Activated T-cell treated with anti-CD3 and anti-CD28 coated beads, Interleukin-2, amount 50 U/mL, for 4 hours (primary cell): ENCODE results near the gene HCFC1R1. TPM values are rescaled to one million over a fixed set of nuclear protein-coding genes. Genes with fewer than 3 reads are reported as not detected.
"Not testable (repeated sequence)": the region's sequence is repeated elsewhere in the genome, so short reads cannot be mapped to it uniquely, and the experiment has no call there.

ENCODE experiments used
- ATAC-seq, 2 donors: fragments of 200-7000 bp; cut with Tn5 transposase; one replicate each; pipeline ENCODE4 v1.10.0; 2021
- DNase-seq: peaks from one replicate; pipeline ENCODE4 v3.0.0-alpha.2; 2020
- H3K27me3 Mint-ChIP-seq: one replicate; pipeline ENCODE4 v1.8.0; 2021; ENCODE audit warnings: low read depth, mixed read lengths
- H3K36me3 Mint-ChIP-seq: one replicate; pipeline ENCODE4 v1.8.0; 2022; ENCODE audit warnings: mixed read lengths; ENCODE audit not compliant: insufficient read depth
- H3K4me1 Mint-ChIP-seq: one replicate; pipeline ENCODE4 v1.8.0; 2021; ENCODE audit warnings: low read depth, mixed read lengths
- H3K4me3 Mint-ChIP-seq: one replicate; pipeline ENCODE4 v1.8.0; 2021; ENCODE audit warnings: mild to moderate bottlenecking, moderate library complexity, mixed read lengths
- H3K9me3 Mint-ChIP-seq: one replicate; pipeline ENCODE4 v1.8.0; 2021; ENCODE audit warnings: mixed read lengths
- total RNA-seq, 3 donors: library from RNA; stranded (reverse); gene quantifications; one replicate each; pipeline ENCODE4 v1.2.1, GENCODE V29; 2021

Gene HCFC1R1
- total RNA-seq, 3 donors from 2014 or later, result 32.7 to 36.9 (median 33.9) TPM

DNA sequence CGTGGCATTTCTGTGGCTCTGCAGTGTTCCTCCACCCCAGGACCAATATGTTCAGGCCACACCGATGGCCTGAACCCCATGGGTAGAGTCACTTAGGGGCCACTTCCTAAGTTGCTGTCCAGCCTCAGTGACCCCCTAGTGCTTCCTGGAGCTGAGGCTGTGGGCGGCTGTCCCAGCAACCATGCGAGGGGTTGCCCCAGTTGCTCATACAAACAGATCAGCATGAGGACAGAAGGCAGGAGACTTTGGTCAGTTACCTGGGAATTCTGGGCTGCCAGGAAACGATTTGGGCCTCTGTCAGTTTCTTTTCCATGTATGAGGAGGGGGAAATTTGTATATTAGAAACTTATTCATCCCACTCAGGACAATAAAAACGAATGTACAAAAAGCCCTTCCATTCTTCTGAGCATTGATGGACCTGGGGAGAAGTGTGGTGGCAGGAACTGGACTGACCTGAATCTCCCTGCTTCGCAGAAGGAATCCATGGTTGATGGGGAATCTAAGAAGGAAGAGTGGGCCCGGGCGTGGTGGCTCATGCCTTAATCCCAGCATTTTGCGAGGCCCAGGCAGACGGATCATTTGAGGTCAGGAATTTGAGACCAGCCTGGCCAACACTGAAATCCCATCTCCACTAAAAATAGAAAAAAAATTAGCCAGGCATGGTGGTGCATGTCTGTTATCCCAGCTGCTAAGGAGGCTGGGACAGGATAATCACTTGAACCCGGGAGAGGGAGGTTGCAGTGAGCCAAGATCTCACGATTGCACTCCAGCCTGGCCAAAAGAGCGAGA, 36.8 kb upstream of the HCFC1R1 start:
- Mint-ChIP-seq H3K27me3 (no peaks in the 10 kb centered on the region), H3K4me3 (peak overlapping the region; percentile 82), H3K9me3 (no peaks in the 10 kb centered on the region), H3K4me1 (peaks cover 65% of the 10 kb centered on the region), H3K36me3 (peaks cover 2% of the 10 kb centered on the region)
- ATAC-seq (no peak), DNase-seq (no peak)

DNA sequence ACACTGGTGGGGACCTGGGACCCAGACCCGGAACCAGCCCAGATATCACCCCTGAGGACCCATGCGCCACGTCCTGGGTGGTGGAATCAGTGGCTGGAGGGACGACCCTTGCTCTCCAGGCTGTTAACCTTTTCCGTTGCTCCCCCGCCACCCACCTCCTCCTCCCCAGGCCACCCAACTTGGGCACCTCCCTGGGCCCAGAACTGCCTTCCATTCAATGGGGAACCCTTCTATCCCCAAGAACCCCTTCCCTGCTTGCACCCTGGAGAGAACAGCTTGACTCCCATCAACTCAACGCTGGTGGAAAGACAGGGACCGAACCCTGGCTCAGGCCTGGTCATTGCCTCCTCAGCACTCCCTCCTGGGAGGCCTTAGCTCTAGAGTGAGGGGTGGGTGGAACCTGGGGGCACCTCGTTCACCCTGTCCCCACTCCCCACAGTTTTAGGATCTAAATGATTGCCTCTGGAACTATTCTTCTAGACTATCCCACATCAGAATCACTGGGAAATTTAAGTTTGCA, 36.0 kb upstream of the HCFC1R1 start:
- H3K27me3 Mint-ChIP-seq, result no peaks in the 10 kb centered on the region
- H3K9me3 Mint-ChIP-seq, result no peaks in the 10 kb centered on the region
- peaks cover 65% of the 10 kb centered on the region for H3K4me1 Mint-ChIP-seq
- H3K4me3 Mint-ChIP-seq, result peak overlapping the region; percentile 82
- DNase-seq (no peak), ATAC-seq (no peak)
- peaks cover 7% of the 10 kb centered on the region for H3K36me3 Mint-ChIP-seq

DNA sequence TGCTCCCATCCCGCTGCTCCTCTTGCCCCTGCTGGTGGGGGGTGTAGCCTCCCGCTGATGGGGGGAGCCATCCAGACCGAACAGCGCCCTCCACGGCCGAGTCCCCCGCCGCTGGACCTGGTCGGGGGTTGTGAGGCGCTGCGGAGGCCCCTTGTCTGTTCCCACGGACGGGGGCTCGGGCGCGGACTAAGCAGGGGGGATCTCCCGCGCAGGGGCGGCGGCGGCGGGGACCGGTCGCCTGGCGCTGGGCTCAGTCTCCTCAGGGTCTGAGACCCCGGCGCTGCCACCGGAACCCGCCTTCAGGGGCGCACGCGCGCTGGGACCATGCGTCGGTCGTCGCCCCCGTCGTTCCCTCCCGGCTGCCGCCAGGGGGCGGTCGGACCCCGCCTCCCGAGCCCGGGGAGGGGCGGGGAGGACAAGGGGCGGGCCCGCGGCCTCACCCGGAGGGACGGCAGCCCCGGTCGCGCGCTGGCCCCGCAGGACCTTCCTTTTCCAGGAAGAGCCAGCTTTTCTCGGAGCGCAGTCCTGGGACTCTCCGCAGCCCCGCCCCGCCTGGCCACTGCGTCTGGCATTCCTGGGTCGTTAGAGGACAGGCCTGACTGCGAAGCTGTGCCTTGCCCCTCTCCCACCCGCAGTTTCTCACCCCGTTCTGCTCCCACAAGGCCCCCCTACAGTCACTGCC, 35.4 kb upstream of the HCFC1R1 start:
- Mint-ChIP-seq H3K9me3 (no peaks in the 10 kb centered on the region), H3K36me3 (peaks cover 8% of the 10 kb centered on the region), H3K4me1 (peaks cover 62% of the 10 kb centered on the region), H3K4me3 (peak overlapping the region; percentile 85), H3K27me3 (no peaks in the 10 kb centered on the region)
- DNase-seq (peak; percentile 86), ATAC-seq (peak; percentile 91 to 92)

DNA sequence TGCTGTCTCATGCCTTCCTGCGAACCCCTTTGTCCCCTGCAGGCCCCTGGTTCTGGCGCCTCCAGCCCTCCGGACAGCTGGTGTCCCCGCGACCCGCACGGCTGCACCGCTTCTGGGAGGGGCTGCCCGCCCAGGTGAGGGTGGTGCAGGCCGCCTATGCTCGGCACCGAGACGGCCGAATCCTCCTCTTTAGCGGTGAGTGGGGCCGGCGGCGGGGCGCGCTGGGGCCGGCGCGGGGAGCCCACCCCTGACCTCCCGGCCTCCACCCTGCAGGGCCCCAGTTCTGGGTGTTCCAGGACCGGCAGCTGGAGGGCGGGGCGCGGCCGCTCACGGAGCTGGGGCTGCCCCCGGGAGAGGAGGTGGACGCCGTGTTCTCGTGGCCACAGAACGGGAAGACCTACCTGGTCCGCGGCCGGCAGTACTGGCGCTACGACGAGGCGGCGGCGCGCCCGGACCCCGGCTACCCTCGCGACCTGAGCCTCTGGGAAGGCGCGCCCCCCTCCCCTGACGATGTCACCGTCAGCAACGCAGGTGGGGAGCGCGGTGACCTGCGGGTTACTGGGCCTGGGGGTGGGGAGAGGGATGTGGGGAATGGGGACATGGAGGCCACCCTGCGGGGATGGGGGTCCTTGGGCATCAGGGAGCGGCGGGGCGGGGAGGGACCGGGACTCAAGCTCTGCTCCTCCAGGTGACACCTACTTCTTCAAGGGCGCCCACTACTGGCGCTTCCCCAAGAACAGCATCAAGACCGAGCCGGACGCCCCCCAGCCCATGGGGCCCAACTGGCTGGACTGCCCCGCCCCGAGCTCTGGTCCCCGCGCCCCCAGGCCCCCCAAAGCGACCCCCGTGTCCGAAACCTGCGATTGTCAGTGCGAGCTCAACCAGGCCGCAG, 34.6 kb upstream of the HCFC1R1 start:
- peak; percentile 56 to 59 for ATAC-seq
- DNase-seq, result peak; percentile 46
- peak overlapping the region; percentile 85 for H3K4me3 Mint-ChIP-seq

DNA sequence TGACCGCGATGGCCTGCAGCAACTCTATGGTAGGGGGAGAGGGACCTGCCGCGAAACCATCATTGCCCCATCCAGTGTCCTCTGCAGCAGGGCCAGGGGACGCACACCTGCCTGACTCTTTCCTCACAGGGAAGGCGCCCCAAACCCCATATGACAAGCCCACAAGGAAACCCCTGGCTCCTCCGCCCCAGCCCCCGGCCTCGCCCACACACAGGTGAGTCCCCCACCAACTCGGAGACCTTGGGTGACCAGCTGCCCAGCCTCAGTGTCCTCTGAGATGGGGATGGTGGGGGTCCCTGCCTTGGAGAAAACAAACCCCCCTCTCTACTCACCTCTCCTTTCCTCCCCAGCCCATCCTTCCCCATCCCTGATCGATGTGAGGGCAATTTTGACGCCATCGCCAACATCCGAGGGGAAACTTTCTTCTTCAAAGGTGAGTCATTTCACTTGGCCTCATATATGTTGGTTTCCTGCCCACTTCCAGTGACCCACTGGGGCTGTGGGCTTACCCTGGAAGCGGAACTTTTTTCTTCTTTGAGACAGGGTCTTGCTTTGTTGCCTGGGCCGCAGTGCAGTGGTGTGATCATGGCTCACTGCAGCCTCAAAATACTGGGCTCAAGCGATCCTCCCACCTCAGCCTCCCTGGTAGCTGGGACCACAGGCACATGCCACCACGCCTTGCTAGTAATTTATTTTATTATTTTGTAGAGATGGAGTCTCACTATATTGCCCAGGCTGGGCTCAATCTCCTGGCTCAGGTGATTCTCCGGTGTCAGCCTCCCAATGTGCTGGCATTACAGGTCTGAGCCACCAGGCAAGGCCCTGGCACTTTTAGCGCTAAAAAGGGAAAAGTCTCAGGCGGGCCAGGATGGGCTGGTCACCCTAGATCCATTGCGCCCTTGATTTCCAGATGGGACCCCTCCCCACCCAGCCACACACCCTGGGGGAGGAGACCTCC, 33.7 kb upstream of the HCFC1R1 start:
- H3K4me1 Mint-ChIP-seq, result peaks cover 52% of the 10 kb centered on the region
- ATAC-seq (no peak), DNase-seq (no peak)
- no peaks in the 10 kb centered on the region for H3K27me3 Mint-ChIP-seq
- H3K36me3 Mint-ChIP-seq, result peaks cover 10% of the 10 kb centered on the region
- no peaks in the 10 kb centered on the region for H3K9me3 Mint-ChIP-seq
- H3K4me3 Mint-ChIP-seq, result peak overlapping the region; percentile 62

More for the DNA sequence above, 34.6 kb upstream of the HCFC1R1 start:
- Mint-ChIP-seq H3K27me3 (no peaks in the 10 kb centered on the region), H3K36me3 (peaks cover 10% of the 10 kb centered on the region), H3K9me3 (no peaks in the 10 kb centered on the region), H3K4me1 (peaks cover 61% of the 10 kb centered on the region)

DNA sequence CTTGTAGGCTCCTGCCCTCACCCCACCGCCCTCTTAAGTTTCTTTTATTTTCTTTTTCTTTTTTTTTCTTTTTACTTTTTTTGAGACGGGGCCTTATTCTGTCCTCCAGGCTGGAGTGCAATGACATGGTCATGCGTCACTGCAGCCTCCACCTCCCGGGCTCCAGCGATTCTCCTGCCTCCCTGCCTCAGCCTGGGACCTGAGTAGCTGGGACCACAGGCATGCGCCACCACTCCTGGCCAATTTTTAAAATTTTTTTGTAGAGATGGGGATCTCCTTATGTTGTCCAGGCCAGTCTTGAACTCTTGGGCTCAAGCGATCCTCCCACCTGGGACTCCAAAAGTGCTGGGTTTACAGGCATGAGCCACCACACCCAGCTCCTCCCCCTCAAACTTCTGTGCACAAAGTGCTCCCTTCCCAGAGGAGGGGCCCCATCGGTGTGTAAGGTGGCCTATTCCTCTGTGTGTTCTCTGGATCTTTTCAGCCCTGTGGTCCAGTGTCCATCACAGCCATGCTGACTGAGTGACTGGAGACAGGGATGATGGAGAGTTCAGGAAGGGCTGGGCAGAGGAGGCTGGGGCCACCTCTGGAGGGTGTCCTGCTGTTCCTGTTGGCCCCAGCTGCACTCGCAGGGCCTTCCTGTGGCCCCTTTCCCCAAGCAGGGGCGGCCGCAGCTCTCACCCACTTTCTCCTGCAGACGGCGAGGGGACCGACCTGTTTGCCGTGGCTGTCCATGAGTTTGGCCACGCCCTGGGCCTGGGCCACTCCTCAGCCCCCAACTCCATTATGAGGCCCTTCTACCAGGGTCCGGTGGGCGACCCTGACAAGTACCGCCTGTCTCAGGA, 32.8 kb upstream of the HCFC1R1 start:
- Mint-ChIP-seq H3K27me3 (no peaks in the 10 kb centered on the region), H3K36me3 (peaks cover 10% of the 10 kb centered on the region), H3K4me3 (peak overlapping the region; percentile 62), H3K4me1 (peaks cover 50% of the 10 kb centered on the region), H3K9me3 (no peaks in the 10 kb centered on the region)
- DNase-seq, result no peak
- no peak for ATAC-seq

DNA sequence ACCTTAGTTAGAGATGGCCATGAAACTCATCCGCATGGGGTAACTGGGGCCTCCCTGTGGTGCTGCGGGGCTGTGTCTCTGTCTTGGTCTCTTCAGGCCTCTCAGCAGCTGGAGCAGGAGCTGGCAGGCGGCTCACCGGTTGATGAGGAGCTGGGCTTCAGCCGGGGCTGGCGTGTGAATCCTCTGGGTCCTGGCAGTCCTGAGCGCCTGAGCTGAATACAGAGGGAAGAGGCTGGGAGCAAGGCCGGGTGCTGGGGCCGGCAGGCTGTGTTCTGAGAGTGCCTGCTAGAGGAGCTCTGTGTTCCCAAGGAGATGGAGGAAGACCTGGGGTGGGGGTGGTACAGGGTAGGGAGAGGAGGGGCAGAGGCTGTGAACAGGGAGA, 32.0 kb upstream of the HCFC1R1 start:
- not testable (repeated sequence) for H3K36me3 Mint-ChIP-seq, H3K9me3 Mint-ChIP-seq, H3K4me3 Mint-ChIP-seq, H3K27me3 Mint-ChIP-seq, ATAC-seq, DNase-seq
- H3K4me1 Mint-ChIP-seq, result peaks cover 50% of the 10 kb centered on the region

DNA sequence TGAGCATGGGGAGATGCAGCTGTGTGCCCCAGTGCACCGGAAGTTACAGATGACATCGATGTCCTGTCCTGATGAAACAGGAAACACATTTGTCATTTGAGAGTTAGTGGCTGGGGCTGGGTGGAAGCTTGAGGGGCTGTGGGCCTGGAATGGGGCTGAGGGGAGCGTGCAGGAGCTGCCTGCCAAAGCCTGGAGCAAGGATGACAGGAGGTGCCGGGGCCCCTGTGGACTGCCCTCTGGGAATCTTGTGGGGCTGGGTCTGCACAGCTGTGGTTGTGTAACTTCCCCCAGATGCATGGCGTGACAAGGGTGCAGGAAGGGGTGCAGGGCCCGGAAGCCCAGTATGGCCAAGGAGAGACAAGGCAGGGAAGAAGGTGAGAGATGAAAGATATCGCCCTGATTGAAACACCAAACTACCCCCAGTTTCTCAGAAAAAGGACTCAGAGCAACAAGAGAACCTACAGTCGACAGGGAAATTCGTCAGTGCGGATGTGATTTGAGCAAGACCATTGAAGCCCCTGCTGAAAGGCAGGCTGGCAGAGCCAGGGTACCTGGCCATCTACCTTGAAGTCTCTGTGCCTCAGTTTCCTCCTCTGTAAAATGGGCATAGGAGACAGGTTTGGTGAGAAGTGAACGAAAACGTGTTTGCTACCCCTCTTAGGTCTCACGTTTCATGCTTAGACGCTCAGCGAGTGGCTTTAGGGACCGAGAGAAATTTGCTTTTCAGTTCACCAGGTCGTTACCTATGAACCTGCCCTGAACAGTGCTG, 31.4 kb upstream of the HCFC1R1 start:
- Mint-ChIP-seq H3K4me1 (peaks cover 45% of the 10 kb centered on the region), H3K27me3 (no peaks in the 10 kb centered on the region), H3K9me3 (no peaks in the 10 kb centered on the region), H3K4me3 (peak overlapping the region; percentile 39), H3K36me3 (peaks cover 10% of the 10 kb centered on the region)
- no peak for ATAC-seq
- no peak for DNase-seq

DNA sequence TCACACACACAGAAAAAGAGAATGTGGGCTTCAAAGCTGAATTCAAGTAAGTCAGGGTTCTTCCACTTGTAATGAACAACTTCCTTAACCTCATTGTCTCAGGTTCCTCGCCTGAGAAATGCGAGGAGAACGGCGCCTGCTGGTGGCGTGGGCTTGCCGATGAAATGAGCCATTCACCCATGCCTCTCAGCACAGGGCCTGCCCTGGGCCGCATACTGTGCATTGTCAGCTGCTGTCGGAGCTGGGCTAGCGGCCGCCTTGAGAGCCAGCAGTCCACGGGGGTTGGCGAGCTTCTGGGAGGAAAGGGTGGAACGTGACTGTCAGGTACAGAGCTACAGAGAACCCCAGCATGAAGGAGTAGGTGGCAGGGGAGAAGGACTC, 29.6 kb upstream of the HCFC1R1 start:
- ATAC-seq, result peak; percentile 61 to 63
- not testable (repeated sequence) for DNase-seq, H3K9me3 Mint-ChIP-seq, H3K4me3 Mint-ChIP-seq, H3K36me3 Mint-ChIP-seq, H3K27me3 Mint-ChIP-seq
- H3K4me1 Mint-ChIP-seq, result peaks cover 38% of the 10 kb centered on the region

DNA sequence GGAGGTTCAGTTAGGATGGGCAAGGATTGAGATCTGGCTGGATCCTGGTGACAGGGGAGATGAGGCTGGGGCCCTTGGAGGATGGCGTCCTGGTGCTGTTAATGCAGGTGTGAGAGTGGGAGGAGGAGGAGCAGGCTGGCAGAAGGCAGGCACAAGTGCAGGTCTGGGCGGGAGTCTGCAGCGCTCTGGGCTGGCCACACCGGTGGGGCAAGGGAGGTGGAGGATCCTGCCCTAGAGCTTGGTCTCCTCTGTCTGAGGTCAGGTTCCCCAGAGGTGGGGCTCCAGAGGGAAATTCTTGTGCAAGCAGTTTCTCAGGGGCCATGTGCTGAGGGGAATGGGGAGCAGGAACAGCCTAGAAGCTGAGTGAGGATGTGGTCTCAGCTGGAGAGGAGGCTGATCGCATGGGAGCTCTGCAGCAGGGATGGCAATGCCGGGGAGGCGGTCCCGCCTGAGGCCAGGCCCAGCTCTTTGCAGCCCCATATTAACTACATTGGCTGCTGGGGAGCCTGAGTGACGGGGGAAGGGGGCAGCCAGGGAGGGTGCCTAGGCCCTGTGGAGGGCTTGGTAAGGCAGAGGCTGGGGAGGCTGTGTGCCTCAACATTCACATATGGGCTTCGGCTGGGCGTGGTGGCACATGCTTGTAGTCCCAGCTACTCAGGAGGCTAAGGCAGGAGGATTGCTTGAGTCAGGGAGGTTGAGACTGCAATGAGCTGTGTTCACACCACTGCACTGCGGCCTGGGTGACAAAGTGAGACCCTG, 29.0 kb upstream of the HCFC1R1 start:
- H3K36me3 Mint-ChIP-seq, H3K9me3 Mint-ChIP-seq, DNase-seq, H3K4me3 Mint-ChIP-seq, H3K27me3 Mint-ChIP-seq: not testable (repeated sequence)
- peak; percentile 71 to 79 for ATAC-seq
- H3K4me1 Mint-ChIP-seq, result peaks cover 38% of the 10 kb centered on the region

DNA sequence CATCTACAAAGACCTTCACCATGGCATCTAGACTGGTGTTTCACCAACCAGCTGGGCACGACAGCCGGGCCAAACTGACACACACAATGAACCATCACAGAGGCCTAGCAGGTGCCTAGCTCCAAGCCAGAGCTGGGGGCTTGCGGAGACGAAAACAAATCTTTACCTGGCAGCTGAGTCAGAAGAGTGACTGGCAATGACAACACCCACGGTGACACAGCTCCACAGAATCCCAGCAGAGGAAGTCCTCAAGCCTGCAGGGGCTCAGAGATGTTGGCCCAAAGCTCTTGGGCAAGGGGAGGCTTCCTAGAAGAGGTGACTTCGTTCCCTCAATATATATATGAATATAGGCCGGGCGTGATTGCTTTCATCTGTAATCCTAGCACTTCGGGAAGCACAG, 27.8 kb upstream of the HCFC1R1 start:
- H3K4me3 Mint-ChIP-seq, result no peak overlapping the region
- peaks cover 30% of the 10 kb centered on the region for H3K4me1 Mint-ChIP-seq
- H3K27me3 Mint-ChIP-seq, result peaks cover 5% of the 10 kb centered on the region
- peaks cover 9% of the 10 kb centered on the region for H3K36me3 Mint-ChIP-seq
- DNase-seq, result no peak
- no peaks in the 10 kb centered on the region for H3K9me3 Mint-ChIP-seq
- ATAC-seq, result no peak

DNA sequence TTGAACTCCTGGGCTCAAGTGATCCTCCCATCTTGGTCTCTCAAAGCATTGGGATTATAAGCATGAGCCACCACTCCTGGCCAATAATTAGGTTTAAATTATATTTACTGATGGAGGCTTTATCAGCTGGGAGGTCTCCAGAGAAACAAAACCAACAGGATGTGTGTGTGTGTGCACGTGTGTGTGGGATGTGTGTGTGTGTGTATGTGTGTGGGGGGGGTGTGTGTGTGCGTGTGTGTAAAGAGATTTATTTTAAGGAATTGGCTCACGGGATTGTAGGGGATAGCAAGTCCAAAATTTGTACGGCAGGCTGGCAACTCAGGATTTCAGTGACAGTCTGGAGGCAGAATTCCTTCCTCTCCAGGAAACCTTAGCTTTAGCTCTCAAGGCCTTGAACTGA, 27.3 kb upstream of the HCFC1R1 start:
- H3K4me1 Mint-ChIP-seq, result peaks cover 28% of the 10 kb centered on the region
- no peak overlapping the region for H3K4me3 Mint-ChIP-seq

More for the DNA sequence above, 27.3 kb upstream of the HCFC1R1 start:
- no peak for ATAC-seq
- H3K36me3 Mint-ChIP-seq, result peaks cover 9% of the 10 kb centered on the region
- peaks cover 5% of the 10 kb centered on the region for H3K27me3 Mint-ChIP-seq
- no peaks in the 10 kb centered on the region for H3K9me3 Mint-ChIP-seq
- DNase-seq, result no peak
